Naive B cell (primary cell): ENCODE data around the gene PGBD2. TPM values are rescaled to one million over a fixed set of nuclear protein-coding genes. Genes with fewer than 3 reads are reported as not detected.
"Not testable (repeated sequence)": the region's sequence is repeated elsewhere in the genome, so short reads cannot be mapped to it uniquely, and the experiment has no call there.

Experiments
- ATAC-seq, 2 donors: fragments of 150-1000 bp; cut with Tn5 transposase; 2 replicates each; pipeline ENCODE4 v1.10.0; 2021; ENCODE audit warnings: low read depth in 2 of 2, mild to moderate bottlenecking in 2 of 2, moderate library complexity in 2 of 2
- DNase-seq: peaks from one replicate; pipeline ENCODE4 v3.0.0; 2022
- H3K27ac Mint-ChIP-seq, 6 donors: one replicate each; pipeline ENCODE4 v1.8.0; 2020 to 2022; ENCODE audit warnings: mild to moderate bottlenecking in 6 of 6, mixed read lengths in 6 of 6, moderate library complexity in 5 of 6, inconsistent platforms in 2 of 6
- H3K27me3 Mint-ChIP-seq, 3 donors: one replicate each; pipeline ENCODE4 v1.8.0; 2021 to 2022; ENCODE audit warnings: mixed read lengths in 3 of 3, mild to moderate bottlenecking in 1 of 3
- H3K36me3 Mint-ChIP-seq, 2 donors: one replicate each; pipeline ENCODE4 v1.8.0; 2020 to 2022; ENCODE audit warnings: mixed read lengths in 2 of 2, inconsistent platforms in 1 of 2, mild to moderate bottlenecking in 1 of 2
- H3K4me1 Mint-ChIP-seq, 3 donors: one replicate each; pipeline ENCODE4 v1.8.0; 2020 to 2022; ENCODE audit warnings: mixed read lengths in 3 of 3, inconsistent platforms in 1 of 3, mild to moderate bottlenecking in 1 of 3, moderate library complexity in 1 of 3
- H3K4me3 Mint-ChIP-seq, 8 donors: one replicate each; pipeline ENCODE4 v1.8.0; 2020 to 2022; ENCODE audit warnings: mild to moderate bottlenecking in 8 of 8, mixed read lengths in 8 of 8, moderate library complexity in 8 of 8, inconsistent platforms in 2 of 8
- H3K9me3 Mint-ChIP-seq, 7 donors: one replicate each; pipeline ENCODE4 v1.8.0; 2020 to 2022; ENCODE audit warnings: mixed read lengths in 7 of 7, mild to moderate bottlenecking in 5 of 7, inconsistent platforms in 2 of 7, moderate library complexity in 1 of 7
- polyA plus RNA-seq, 6 donors: library from polyadenylated mRNA; unstranded; fragments of 300-500 nt; fragmentation: Illumina TruSeq; gene quantifications; one replicate each; pipeline ENCODE4 v1.2.3, GENCODE V29; 2021; ENCODE audit warnings: low read depth in 6 of 6

The PGBD2 gene
- polyA plus RNA-seq, 6 donors from 2014 or later, result 9.1 to 23.2 (median 17.7) TPM

GRCh38 chr1:248923352-248924338 lies 17.6 kb downstream of the PGBD2 start:
- DNase-seq, result no peak
- no peak overlapping the region for H3K4me3 Mint-ChIP-seq

GRCh38 chr1:248924696-248925532 lies 18.9 kb downstream of the PGBD2 start:
- peak; percentile 73 to 88 for ATAC-seq
- Mint-ChIP-seq H3K9me3 (no peaks in the 10 kb centered on the region), H3K4me3 (peak overlapping the region in 1 of 8 donors; percentile 66), H3K36me3 (peaks cover 0 to 13% of the 10 kb centered on the region in 2 donors), H3K4me1 (peaks cover 15 to 20% (median 18%) of the 10 kb centered on the region in 3 donors), H3K27ac (peak overlapping the region in 3 of 6 donors; percentile 6 to 24 (median 6)), H3K27me3 (no peaks in the 10 kb centered on the region)
- DNase-seq, result peak; percentile 53

More at GRCh38 chr1:248923352-248924338, 17.6 kb downstream of the PGBD2 start:
- peaks cover 15 to 20% (median 20%) of the 10 kb centered on the region in 3 donors for H3K4me1 Mint-ChIP-seq
- ATAC-seq, result no peak
- H3K9me3 Mint-ChIP-seq, result no peaks in the 10 kb centered on the region
- peaks cover 0 to 19% of the 10 kb centered on the region in 2 donors for H3K36me3 Mint-ChIP-seq
- H3K27me3 Mint-ChIP-seq, result no peaks in the 10 kb centered on the region
- peak overlapping the region in 3 of 6 donors; percentile 1 to 65 (median 19) for H3K27ac Mint-ChIP-seq

DNA sequence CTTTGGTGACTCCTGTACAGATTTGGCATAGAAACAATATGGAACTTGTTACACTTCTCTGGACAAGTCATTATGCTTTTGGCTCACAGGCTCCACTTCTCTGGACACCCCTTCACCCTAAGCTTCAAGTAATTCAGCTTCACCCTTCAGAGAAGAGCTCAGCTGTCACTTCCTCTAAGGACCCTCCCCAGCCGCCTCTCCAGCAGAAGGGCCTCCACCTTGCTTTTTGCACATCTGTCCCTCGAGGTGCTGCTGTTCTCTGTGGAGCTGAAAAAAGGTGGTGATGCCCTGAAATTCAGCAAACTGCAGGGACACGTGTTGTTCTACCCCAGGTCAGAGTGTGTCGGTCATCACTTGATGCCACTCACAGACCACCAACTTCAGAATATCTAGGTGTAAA lies 19.8 kb downstream of the PGBD2 start:
- not testable (repeated sequence) for ATAC-seq, DNase-seq

DNA sequence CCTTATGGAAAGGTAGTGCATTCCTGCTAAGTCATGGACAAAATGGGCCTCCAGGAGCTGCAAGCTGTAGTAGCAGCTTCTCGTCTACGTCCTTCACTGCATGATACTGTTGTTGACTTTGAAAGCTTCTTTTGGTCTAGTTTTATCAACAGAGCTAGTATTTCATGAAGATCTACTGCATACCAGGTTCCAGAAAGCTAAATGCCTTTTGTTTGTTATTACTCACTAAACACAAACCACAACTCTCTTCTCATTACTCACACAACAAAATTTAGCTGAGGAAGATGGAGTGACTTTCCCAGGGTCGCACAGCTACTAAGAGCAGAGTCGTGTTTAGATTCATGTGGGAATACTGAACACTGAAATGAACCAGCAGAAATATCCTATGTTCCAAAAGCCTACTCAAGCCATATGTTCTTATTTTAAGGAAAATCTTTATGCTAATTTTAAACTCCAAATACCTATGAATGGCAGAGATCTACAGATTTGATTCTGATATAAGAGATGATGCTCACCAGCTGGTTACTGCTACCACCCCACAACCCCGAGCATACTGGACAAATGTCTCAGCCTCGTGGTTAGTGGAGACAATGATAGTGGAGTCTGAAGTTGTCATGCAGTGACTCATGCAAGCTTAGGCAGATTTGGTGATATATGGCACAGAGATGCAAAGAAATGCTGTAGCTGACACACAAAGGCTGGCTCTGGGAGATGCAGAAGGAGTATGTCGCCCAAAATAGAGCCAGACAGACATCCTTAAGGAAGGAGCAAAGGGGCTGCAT lies 20.6 kb downstream of the PGBD2 start:
- H3K4me3 Mint-ChIP-seq, result no peak overlapping the region
- peaks cover 0 to 8% of the 10 kb centered on the region in 2 donors for H3K36me3 Mint-ChIP-seq
- ATAC-seq (no peak), DNase-seq (no peak)
- no peaks in the 10 kb centered on the region for H3K9me3 Mint-ChIP-seq
- H3K4me1 Mint-ChIP-seq, result peaks cover 9 to 11% (median 11%) of the 10 kb centered on the region in 3 donors
- H3K27ac Mint-ChIP-seq, result no peak overlapping the region
- no peaks in the 10 kb centered on the region for H3K27me3 Mint-ChIP-seq

More for the DNA sequence above, 19.8 kb downstream of the PGBD2 start:
- Mint-ChIP-seq H3K27ac (peak overlapping the region in 2 of 6 donors; percentile 10 to 47), H3K4me1 (peaks cover 15 to 17% (median 16%) of the 10 kb centered on the region in 3 donors), H3K36me3 (peaks cover 0 to 15% of the 10 kb centered on the region in 2 donors)
- not testable (repeated sequence) for H3K9me3 Mint-ChIP-seq, H3K4me3 Mint-ChIP-seq, H3K27me3 Mint-ChIP-seq

- not testable (repeated sequence) for H3K4me1 Mint-ChIP-seq, DNase-seq, ATAC-seq, H3K27me3 Mint-ChIP-seq, H3K4me3 Mint-ChIP-seq, H3K36me3 Mint-ChIP-seq, H3K27ac Mint-ChIP-seq, H3K9me3 Mint-ChIP-seq
Measured at GRCh38 chr1:248927283-248927682, 21.2 kb downstream of the PGBD2 start.

DNA sequence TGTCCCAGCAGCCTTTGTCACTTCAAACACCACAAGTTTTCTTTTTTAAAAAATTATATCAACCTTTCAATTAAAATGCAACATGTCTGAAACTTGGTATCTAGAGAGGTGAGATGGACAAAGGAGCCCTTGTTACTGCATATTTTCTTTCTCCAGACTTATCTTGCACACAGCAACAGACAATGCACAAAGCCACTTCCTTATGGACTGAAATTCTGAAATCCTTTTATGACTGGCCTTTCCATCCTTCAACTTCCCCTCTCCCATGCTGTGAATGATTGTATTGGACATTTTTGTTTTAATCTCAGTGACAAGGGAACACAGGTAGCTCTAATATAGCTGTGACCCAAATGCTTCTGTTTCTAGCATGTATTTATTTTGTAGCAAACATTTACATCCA lies 22.1 kb downstream of the PGBD2 start:
- H3K9me3 Mint-ChIP-seq, H3K27ac Mint-ChIP-seq, H3K27me3 Mint-ChIP-seq, ATAC-seq, H3K4me3 Mint-ChIP-seq, H3K4me1 Mint-ChIP-seq, DNase-seq, H3K36me3 Mint-ChIP-seq: not testable (repeated sequence)

DNA sequence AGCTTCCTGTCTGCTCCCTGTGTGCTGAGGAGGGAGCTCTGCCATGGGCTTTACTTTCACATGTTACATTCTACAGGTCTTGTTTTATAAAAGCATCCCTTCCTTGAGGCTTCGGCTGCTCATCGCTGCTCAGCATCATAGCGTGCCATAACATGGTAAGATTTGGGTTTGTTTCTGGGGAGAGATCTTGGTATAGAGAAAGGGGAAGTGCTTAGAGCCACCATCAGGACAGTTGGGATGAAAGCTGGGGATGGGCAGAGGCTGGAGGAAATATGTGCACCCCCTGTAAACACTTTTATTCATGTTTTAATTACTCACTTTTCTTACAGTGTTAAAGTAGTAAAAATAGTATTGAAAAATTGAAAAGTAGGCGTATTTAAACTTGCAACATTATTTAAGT lies 24.0 kb downstream of the PGBD2 start:
- not testable (repeated sequence) for DNase-seq, H3K36me3 Mint-ChIP-seq, ATAC-seq, H3K4me1 Mint-ChIP-seq, H3K27ac Mint-ChIP-seq, H3K4me3 Mint-ChIP-seq, H3K9me3 Mint-ChIP-seq, H3K27me3 Mint-ChIP-seq

DNA sequence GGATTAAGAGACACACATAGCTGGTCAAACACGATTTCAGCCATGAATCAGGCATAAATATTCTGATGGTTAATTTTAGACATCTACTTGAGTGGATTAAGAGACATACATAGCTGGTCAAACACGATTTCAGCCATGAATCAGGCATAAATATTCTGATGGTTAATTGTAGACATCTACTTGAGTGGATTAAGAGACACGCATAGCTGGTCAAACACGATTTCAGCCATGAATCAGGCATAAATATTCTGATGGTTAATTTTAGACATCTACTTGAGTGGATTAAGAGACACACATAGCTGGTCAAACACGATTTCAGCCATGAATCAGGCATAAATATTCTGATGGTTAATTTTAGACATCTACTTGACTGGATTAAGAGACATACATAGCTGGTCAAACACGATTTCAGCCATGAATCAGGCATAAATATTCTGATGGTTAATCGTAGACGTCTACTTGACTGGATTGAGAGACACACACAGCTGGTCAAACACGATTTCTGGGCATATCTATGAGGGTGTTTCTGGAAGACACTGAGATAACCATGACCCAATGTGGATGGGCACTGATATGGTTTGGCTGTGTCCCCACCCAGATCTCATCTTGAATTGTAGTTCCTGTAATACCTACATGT lies 32.3 kb downstream of the PGBD2 start:
- H3K36me3 Mint-ChIP-seq, H3K4me3 Mint-ChIP-seq, H3K27me3 Mint-ChIP-seq, H3K4me1 Mint-ChIP-seq, ATAC-seq, H3K27ac Mint-ChIP-seq, DNase-seq, H3K9me3 Mint-ChIP-seq: not testable (repeated sequence)

GRCh38 chr1:248944134-248944999 lies 38.3 kb downstream of the PGBD2 start:
- H3K4me1 Mint-ChIP-seq, H3K36me3 Mint-ChIP-seq, H3K9me3 Mint-ChIP-seq, H3K4me3 Mint-ChIP-seq, H3K27ac Mint-ChIP-seq, H3K27me3 Mint-ChIP-seq, DNase-seq: not testable (repeated sequence)
- ATAC-seq, result peak; percentile 14 to 67

DNA sequence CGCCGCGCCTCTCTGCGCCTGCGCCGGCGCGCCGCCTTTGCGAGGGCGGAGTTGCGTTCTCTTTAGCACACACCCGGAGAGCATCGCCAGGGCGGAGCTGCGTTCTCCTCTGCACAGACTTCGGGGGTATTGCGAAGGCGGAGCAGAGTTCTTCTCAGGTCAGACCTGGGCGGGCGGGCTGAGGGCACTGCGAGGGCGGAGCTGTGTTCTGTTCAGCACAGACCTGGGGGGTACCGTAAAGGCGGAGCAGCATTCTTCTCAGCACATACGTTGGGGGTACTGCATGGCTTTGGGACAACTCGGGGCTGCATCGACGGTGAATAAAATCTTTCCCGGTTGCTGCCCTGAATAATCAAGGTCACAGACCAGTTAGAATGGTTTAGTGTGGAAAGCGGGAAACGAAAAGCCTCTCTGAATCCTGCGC lies 39.0 kb downstream of the PGBD2 start:
- not testable (repeated sequence) for H3K36me3 Mint-ChIP-seq, H3K4me3 Mint-ChIP-seq, DNase-seq, H3K27ac Mint-ChIP-seq, ATAC-seq, H3K4me1 Mint-ChIP-seq, H3K27me3 Mint-ChIP-seq, H3K9me3 Mint-ChIP-seq

- H3K9me3 Mint-ChIP-seq, H3K4me3 Mint-ChIP-seq, H3K4me1 Mint-ChIP-seq, H3K27ac Mint-ChIP-seq, DNase-seq, H3K27me3 Mint-ChIP-seq, H3K36me3 Mint-ChIP-seq, ATAC-seq: not testable (repeated sequence)
Measured at GRCh38 chr1:248945453-248945852, 39.4 kb downstream of the PGBD2 start.

DNA sequence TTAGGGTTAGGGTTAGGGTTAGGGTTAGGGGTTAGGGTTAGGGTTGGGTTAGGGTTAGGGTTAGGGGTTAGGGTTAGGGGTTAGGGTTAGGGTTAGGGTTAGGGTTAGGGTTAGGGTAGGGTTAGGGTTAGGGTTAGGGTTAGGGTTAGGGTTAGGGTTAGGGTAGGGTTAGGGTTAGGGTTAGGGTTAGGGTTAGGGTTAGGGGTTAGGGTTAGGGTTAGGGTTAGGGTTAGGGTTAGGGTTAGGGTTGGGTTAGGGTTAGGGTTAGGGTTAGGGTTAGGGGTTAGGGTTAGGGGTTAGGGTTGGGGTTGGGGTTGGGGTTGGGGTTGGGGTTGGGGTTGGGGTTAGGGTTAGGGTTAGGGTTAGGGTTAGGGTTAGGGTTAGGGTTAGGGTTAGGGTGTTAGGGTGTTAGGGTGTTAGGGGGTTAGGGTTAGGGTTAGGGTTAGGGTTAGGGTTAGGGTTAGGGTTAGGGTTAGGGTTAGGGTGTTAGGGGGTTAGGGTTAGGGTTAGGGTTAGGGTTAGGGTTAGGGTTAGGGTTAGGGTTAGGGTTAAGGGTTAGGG lies 39.9 kb downstream of the PGBD2 start:
- not testable (repeated sequence) for H3K27me3 Mint-ChIP-seq, H3K4me3 Mint-ChIP-seq, H3K4me1 Mint-ChIP-seq, ATAC-seq, H3K36me3 Mint-ChIP-seq, H3K9me3 Mint-ChIP-seq, H3K27ac Mint-ChIP-seq, DNase-seq
